Left ventricle myocardium inferior (tissue), 1 donor: ENCODE results near the gene RPL3. TPM values are rescaled to one million over a fixed set of nuclear protein-coding genes. Genes with fewer than 3 reads are reported as not detected.
"Not testable (repeated sequence)": the region's sequence is repeated elsewhere in the genome, so short reads cannot be mapped to it uniquely, and the experiment has no call there.

Experiments
- DNase-seq: peaks from one replicate; pipeline ENCODE4 v3.0.0-alpha.2; 2020
- H3K27ac ChIP-seq: fragments of 200-600 bp; replicated peaks from 2 replicates; pipeline ENCODE4 v1.8.0; 2021
- H3K27me3 ChIP-seq: fragments of 200-600 bp; 2 replicates; pipeline ENCODE4 v1.8.0; 2021; ENCODE audit warnings: low read depth
- H3K36me3 ChIP-seq: fragments of 200-600 bp; 2 replicates; pipeline ENCODE4 v1.8.0; 2021
- H3K4me1 ChIP-seq: fragments of 200-600 bp; 2 replicates; pipeline ENCODE4 v1.8.0; 2021
- H3K4me3 ChIP-seq: fragments of 200-600 bp; 2 replicates; pipeline ENCODE4 v1.8.0; 2021; ENCODE audit warnings: mild to moderate bottlenecking, moderate library complexity
- H3K9me3 ChIP-seq: fragments of 200-600 bp; replicated peaks from 2 replicates; pipeline ENCODE4 v1.8.0; 2021
- CTCF ChIP-seq: fragments of 200-600 bp; IDR thresholded peaks from 2 replicates; pipeline ENCODE4 v1.8.0; 2021; ENCODE audit warnings: antibody characterized with exemption, mild to moderate bottlenecking, borderline replicate concordance
- intact Hi-C: fragments of 100-400 bp; cut with micrococcal nuclease; formaldehyde crosslinking; loops from one replicate; pipeline ENCODE4 v1.11.0; 2022
- total RNA-seq: library from RNA; stranded (reverse); fragmentation: NEBNext Ultra II Directional; extraction: Animal tissue kit (Norgen Biotek cat#: 25700); gene quantifications from one replicate; pipeline ENCODE4 v1.2.1, GENCODE V29; 2021
- donor health status: DM: no; HTN: yes; CAD: no; lungs with severe emphysema.

RPL3 gene
- total RNA-seq, 1 donor from 2014 or later = 325 TPM

- DNase-seq = no peak
- intact Hi-C loops = no loop called here
- TF ChIP-seq CTCF = no peak
- no peak overlapping the region for H3K27ac ChIP-seq
- peaks cover 23% of the 10 kb centered on the region for H3K4me1 ChIP-seq
- H3K9me3 ChIP-seq = no peaks in the 10 kb centered on the region
- H3K36me3 ChIP-seq = peaks cover 5% of the 10 kb centered on the region
- no peaks in the 10 kb centered on the region for H3K27me3 ChIP-seq
- no peak overlapping the region for H3K4me3 ChIP-seq
Measured at GRCh38 chr22:39360674-39361413, 41.4 kb upstream of the RPL3 start.

GRCh38 chr22:39360242-39360641 lies 40.8 kb upstream of the RPL3 start:
- no peaks in the 10 kb centered on the region for H3K27me3 ChIP-seq
- H3K4me3 ChIP-seq = no peak overlapping the region
- no peak overlapping the region for H3K27ac ChIP-seq
- peaks cover 5% of the 10 kb centered on the region for H3K36me3 ChIP-seq
- H3K9me3 ChIP-seq = no peaks in the 10 kb centered on the region
- TF ChIP-seq CTCF = no peak
- intact Hi-C loops = no loop called here
- H3K4me1 ChIP-seq = peaks cover 21% of the 10 kb centered on the region
- no peak for DNase-seq

- Histone ChIP-seq H3K36me3 (peaks cover 5% of the 10 kb centered on the region), H3K27ac (no peak overlapping the region), H3K27me3 (no peaks in the 10 kb centered on the region), H3K9me3 (no peaks in the 10 kb centered on the region), H3K4me1 (peaks cover 15% of the 10 kb centered on the region), H3K4me3 (no peak overlapping the region)
- intact Hi-C loops = no loop called here
- TF ChIP-seq CTCF = no peak
- DNase-seq = no peak
Measured at GRCh38 chr22:39359659-39360195, 40.3 kb upstream of the RPL3 start.

GRCh38 chr22:39358197-39358596 lies 38.8 kb upstream of the RPL3 start:
- intact Hi-C loops, DNase-seq, H3K9me3 ChIP-seq: not testable (repeated sequence)

GRCh38 chr22:39357110-39358108 lies 38.0 kb upstream of the RPL3 start:
- H3K27ac ChIP-seq, H3K4me3 ChIP-seq, H3K27me3 ChIP-seq, H3K4me1 ChIP-seq, DNase-seq, H3K36me3 ChIP-seq, H3K9me3 ChIP-seq, intact Hi-C loops: not testable (repeated sequence)

More at GRCh38 chr22:39358197-39358596, 38.8 kb upstream of the RPL3 start:
- not testable (repeated sequence) for H3K4me1 ChIP-seq, H3K36me3 ChIP-seq, H3K4me3 ChIP-seq, H3K27me3 ChIP-seq, H3K27ac ChIP-seq

- no peak for TF ChIP-seq CTCF
- Histone ChIP-seq H3K27me3 (no peaks in the 10 kb centered on the region), H3K27ac (no peak overlapping the region), H3K9me3 (no peaks in the 10 kb centered on the region), H3K36me3 (peaks cover 5% of the 10 kb centered on the region), H3K4me3 (no peak overlapping the region), H3K4me1 (peaks cover 4% of the 10 kb centered on the region)
- no peak for DNase-seq
- intact Hi-C loops = no loop called here
Measured at GRCh38 chr22:39356464-39356863, 37.0 kb upstream of the RPL3 start.

- H3K36me3 ChIP-seq, H3K9me3 ChIP-seq, H3K27ac ChIP-seq, H3K4me3 ChIP-seq, DNase-seq, H3K27me3 ChIP-seq, intact Hi-C loops: not testable (repeated sequence)
- peaks cover 11% of the 10 kb centered on the region for H3K4me1 ChIP-seq
Measured at GRCh38 chr22:39355805-39356204, 36.4 kb upstream of the RPL3 start.
